AG04450 (cell line): ENCODE measurements around the gene EBI3. TPM values are rescaled to one million over a fixed set of nuclear protein-coding genes. Genes with fewer than 3 reads are reported as not detected.

ENCODE experiments used
- CTCF ChIA-PET: fragments of 300-600, 350-600 bp; formaldehyde crosslinking; extraction: SDS; loops from one replicate; lab custom pipeline; 2022; ENCODE audit warnings: antibody characterized with exemption, inconsistent platforms; lab: Charles Lee
- POLR2A ChIA-PET: fragments of 350-600 bp; formaldehyde crosslinking; extraction: SDS; loops from one replicate; lab custom pipeline; 2021; ENCODE audit warnings: antibody characterized with exemption, inconsistent platforms; lab: Yijun Ruan, JAX
- DNase-seq: peaks from one replicate; pipeline ENCODE4 v3.0.0-alpha.2; 2011; ENCODE audit warnings: low read depth, low spot score
- H3K27ac ChIP-seq: one replicate; pipeline ENCODE4 v1.5.1; 2012; ENCODE audit warnings: low read depth, low read length, control low read depth
- H3K27me3 ChIP-seq: one replicate; pipeline ENCODE4 v1.6.0; 2012; ENCODE audit warnings: low read length; ENCODE audit not compliant: control insufficient read depth, insufficient read depth
- H3K4me3 ChIP-seq: 2 replicates; pipeline ENCODE4 v1.5.1; 2011; ENCODE audit warnings: mild to moderate bottlenecking, low read depth, low read length, control low read depth
- H3K9me3 ChIP-seq: 2 replicates; pipeline ENCODE4 v1.5.1; 2012; ENCODE audit warnings: low read length; ENCODE audit not compliant: control insufficient read depth, insufficient read depth
- CTCF ChIP-seq: IDR thresholded peaks from 2 replicates; pipeline ENCODE4 v1.5.1; 2011; ENCODE audit warnings: low read depth, low read length, control low read depth, inconsistent platforms
- polyA plus RNA-seq: library from polyadenylated mRNA; depleted of rRNA; stranded (reverse); fragments of >200 nt; gene quantifications from 2 replicates; pipeline ENCODE4 v1.2.3, GENCODE V29; 2011

The EBI3 gene
- polyA plus RNA-seq, 1 experiment, result 1.1 TPM

GRCh38 chr19:4184718-4185352 lies 44.5 kb upstream of the EBI3 start:
- no peak for DNase-seq
- no peak overlapping the region for H3K27ac ChIP-seq
- no peaks in the 10 kb centered on the region for H3K27me3 ChIP-seq
- ChIA-PET CTCF (no interaction called here), POLR2A (no interaction called here)
- peaks cover 4% of the 10 kb centered on the region; the same call in 1 of the 2 replicates for H3K9me3 ChIP-seq
- no peak for TF ChIP-seq CTCF
- H3K4me3 ChIP-seq, result no peak overlapping the region

GRCh38 chr19:4185413-4186086 lies 43.8 kb upstream of the EBI3 start:
- ChIA-PET CTCF (interaction anchor here (1.6 kb wide), 1 partner anchor 17 kb away, joined by 4 read pairs; no protein-coding TSS in a partner anchor), POLR2A (no interaction called here)
- Histone ChIP-seq H3K9me3 (peaks cover 4% of the 10 kb centered on the region; the same call in 1 of the 2 replicates), H3K27me3 (no peaks in the 10 kb centered on the region), H3K4me3 (no peak overlapping the region), H3K27ac (no peak overlapping the region)
- TF ChIP-seq CTCF, result no peak
- no peak for DNase-seq

GRCh38 chr19:4186087-4186993 lies 43.0 kb upstream of the EBI3 start:
- H3K27me3 ChIP-seq, result no peaks in the 10 kb centered on the region
- ChIA-PET POLR2A (interaction anchor here (0.6 kb wide), 1 partner anchor 201 kb away, joined by 4 read pairs; the partner anchor contains the start of gene EEF2), CTCF (interaction anchor here (1.2 to 1.6 kb wide), 2 partner anchors 16 to 196 kb away, joined by 4 read pairs; no protein-coding TSS in a partner anchor)
- peak; percentile 89 for TF ChIP-seq CTCF
- peak; percentile 39 for DNase-seq
- no peak overlapping the region for H3K4me3 ChIP-seq
- no peak overlapping the region for H3K27ac ChIP-seq
- H3K9me3 ChIP-seq, result peaks cover 4% of the 10 kb centered on the region; the same call in 1 of the 2 replicates

GRCh38 chr19:4187313-4188122 lies 41.8 kb upstream of the EBI3 start:
- DNase-seq, result no peak
- POLR2A ChIA-PET, result no interaction called here
- TF ChIP-seq CTCF, result no peak
- CTCF ChIA-PET, result interaction anchor here (0.7 to 1.2 kb wide), 3 partner anchors 15 to 200 kb away, joined by 4 to 16 read pairs (median 7); no protein-coding TSS in a partner anchor
- Histone ChIP-seq H3K9me3 (no peaks in the 10 kb centered on the region), H3K4me3 (no peak overlapping the region), H3K27me3 (no peaks in the 10 kb centered on the region), H3K27ac (no peak overlapping the region)
